C4-2B (cell line): ENCODE data around the gene ERC2.

Source experiments
- H3K27ac ChIP-seq: fragments of 450-650 bp; 2 replicates; pipeline ENCODE4 v1.5.1; 2017
- ZFX ChIP-seq: fragments of 450-650 bp; IDR thresholded peaks from 2 replicates; pipeline ENCODE4 v1.6.1; 2017
- TF ChIP-seq, protein P1 (sequence below): fragments of 450-650 bp; conservative IDR thresholded peaks from 2 replicates; pipeline ENCODE4 v1.5.1; 2017; ENCODE audit warnings: mild to moderate bottlenecking

Gene ERC2

DNA sequence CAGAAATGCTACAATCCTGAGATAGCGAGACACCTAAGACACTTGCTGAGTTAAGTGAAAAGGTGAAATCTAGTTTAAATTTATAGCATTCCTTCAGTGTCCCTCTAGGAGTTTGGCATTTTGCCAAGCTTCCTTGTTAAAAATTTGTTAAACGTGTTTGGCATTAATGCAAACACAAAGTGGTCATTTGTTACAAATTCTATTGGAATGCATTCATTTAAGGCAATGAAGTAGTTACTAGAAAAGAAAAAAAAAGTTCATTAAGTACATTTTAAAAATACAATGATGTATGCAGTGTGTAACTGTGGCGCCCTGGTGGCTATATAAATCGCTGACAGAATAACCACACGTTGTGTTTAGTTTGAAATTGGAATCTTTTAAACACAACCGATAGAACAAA, 949.8 kb downstream of the ERC2 start:
- TF ChIP-seq ZFX: no peak
- TF ChIP-seq, protein P1, sequence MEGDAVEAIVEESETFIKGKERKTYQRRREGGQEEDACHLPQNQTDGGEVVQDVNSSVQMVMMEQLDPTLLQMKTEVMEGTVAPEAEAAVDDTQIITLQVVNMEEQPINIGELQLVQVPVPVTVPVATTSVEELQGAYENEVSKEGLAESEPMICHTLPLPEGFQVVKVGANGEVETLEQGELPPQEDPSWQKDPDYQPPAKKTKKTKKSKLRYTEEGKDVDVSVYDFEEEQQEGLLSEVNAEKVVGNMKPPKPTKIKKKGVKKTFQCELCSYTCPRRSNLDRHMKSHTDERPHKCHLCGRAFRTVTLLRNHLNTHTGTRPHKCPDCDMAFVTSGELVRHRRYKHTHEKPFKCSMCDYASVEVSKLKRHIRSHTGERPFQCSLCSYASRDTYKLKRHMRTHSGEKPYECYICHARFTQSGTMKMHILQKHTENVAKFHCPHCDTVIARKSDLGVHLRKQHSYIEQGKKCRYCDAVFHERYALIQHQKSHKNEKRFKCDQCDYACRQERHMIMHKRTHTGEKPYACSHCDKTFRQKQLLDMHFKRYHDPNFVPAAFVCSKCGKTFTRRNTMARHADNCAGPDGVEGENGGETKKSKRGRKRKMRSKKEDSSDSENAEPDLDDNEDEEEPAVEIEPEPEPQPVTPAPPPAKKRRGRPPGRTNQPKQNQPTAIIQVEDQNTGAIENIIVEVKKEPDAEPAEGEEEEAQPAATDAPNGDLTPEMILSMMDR: no peak; the same call in 1 of the 2 replicates
- no peak overlapping the region for H3K27ac ChIP-seq

DNA sequence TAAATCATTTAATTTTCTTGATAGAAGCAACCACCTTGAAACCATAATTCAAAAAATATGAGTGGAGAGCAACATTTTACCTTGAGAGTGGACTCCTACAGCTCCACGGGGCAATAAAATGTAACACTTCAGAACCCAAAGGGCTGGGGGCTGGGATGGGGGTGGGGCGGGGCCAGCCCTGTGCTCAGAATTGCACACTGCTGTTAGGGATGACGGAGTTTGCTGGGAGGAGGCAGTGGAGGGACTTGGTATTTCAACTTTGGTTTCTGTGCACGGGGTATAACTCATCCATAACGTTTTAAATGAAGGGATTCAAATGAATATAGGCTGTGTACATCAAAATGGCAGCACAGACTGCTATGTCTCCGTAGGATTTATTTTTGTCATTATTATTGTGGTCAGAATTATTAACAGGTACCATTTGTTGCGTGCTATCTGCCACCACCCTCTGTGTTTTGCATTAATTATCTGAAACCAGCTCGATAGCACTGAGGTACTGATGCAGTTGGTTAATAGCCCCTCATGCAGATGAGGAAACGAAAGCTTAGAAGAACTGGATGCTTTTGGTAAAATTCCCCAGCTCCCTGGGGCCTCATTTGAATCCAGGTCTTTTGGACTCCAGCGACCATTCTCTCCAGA, 951.8 kb downstream of the ERC2 start:
- H3K27ac ChIP-seq: no peak overlapping the region
- no peak for TF ChIP-seq ZFX
- TF ChIP-seq, protein P1: no peak

DNA sequence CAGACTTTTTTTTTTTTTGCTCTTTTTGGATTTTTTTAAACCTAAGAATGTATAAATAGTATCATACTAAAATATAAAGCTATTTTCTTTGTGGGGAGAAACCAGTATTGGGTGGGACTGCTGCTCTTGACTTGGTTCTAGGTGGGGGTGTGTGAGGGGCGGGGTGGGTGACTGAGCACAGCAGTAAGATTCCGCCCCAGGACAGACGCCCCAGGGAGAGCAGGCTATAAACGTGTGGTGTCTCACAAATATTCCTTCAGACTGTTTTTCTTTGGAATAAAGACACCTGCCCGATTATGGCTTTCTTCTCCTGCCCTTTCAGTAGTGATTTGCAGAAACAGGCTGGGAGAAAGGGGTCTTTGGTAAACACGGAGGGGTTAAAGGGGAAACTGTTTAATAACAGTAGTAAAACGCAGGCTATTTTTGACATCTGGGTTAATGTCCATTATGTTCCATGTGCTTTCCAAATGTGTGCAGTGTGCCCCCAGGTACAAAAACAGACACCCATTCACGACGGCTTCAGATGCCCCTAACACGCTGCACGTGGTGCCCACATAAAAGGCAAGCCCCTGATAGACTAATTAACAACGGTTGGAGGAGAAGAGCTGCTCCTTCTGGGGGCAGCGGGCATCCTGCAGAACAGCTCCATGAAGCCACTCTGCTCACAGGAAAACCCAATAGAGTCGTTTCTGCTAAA, 952.6 kb downstream of the ERC2 start:
- TF ChIP-seq, protein P1: no peak
- no peak for TF ChIP-seq ZFX
- H3K27ac ChIP-seq: no peak overlapping the region

DNA sequence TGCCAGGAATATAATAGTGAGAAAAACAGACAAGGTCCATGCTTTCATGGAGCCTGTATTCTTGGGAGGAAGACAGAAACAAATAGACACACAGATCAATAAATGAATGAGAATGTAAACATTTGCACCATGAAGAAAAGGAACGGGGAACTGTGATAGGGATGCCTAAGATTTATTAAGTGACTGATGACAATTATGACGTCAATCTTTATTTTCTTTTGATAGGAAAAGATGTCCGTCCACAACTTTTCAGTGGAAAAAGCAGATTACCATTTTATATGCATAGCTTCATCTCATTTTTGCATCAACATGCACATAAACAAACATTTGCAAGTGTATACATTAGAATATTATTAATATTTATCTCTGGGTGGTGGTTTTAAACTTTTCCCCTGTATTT, 953.3 kb downstream of the ERC2 start:
- H3K27ac ChIP-seq: no peak overlapping the region
- TF ChIP-seq ZFX: no peak
- TF ChIP-seq, protein P1: no peak

DNA sequence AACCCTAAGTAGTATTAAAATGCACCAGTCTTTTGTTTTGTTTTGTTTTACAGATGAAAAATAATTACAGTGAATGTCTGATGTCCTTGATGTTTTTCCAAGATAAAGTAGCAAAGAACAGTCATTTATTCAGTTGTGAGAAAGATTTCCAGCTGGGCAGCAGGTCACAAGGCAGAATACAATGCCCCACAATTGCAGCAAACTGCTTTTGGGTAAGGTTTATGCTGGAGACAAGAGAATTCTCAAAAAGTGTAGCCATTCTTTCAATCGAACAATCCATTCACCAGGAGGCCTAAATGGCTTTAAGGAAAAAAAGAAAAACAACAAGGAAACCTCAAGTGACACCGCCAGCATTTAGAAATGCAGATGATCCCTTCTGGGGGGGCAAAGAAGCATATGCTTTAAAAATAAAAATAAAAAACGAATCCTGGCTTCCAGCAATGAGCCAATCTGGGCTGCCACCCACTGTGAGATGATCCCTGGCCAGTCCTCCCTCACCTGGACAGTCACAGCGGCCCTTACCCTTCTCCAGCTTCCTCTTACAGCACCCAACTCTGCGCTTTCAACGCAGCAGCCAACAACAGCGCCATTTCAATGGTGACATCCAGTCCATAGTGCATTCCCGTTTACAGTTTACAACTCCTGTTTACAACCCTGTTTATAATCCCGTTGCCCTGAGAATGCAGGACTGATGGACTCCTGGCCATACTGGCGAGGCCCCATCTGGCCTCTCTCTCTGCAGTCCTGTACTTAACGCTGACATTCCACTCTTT, 955.5 kb downstream of the ERC2 start:
- no peak overlapping the region for H3K27ac ChIP-seq
- TF ChIP-seq ZFX: no peak
- TF ChIP-seq, protein P1: no peak

DNA sequence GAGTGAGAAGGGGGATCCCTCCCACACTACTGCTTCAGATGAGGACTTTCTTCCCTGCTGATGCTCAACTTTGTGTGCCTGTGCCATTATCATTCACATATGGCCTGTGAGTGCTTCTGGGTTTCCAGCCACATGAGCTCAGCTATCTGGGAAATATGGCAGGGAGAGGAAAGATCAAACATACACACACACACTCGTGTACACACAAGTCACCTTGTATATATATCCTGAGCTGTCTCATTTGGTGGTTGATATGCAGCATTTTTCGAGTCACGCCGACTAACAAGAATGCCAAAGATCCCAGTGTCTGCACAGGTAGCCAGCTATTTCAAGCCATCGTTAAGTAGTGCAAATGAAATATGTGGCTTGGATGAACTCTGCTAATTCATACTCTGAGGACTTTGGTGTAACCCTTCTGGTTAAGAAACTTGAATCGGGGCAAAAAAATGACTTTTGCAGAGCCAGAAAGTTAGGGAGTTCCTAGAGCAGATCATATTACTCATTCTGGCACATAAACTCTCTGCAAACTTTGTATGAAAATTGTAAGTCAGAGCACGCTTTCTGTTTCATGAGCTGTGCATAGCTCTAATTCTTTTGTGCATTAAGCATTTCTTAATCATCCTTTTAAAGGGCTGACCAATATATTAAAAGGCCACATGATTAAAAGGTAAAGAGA, 956.2 kb downstream of the ERC2 start:
- no peak for TF ChIP-seq ZFX
- TF ChIP-seq, protein P1: no peak
- H3K27ac ChIP-seq: no peak overlapping the region

DNA sequence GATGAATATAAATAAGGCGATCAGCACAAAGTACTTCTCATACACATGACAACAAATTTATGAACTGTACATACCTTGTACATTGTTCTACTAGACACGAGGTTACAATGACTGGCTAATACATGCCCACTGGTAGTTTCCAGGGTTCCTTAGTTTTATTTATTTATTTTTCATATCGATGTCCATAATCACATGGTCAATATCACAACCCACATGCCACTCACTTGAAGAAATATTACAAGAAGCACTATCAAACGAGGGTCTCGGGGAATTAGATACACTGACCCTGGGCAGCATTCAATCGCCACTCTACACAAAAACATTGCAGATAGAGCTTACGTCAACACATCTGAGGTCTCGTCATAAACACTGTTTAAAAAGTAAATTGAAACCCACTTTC, 959.9 kb downstream of the ERC2 start:
- no peak overlapping the region for H3K27ac ChIP-seq
- TF ChIP-seq, protein P1: no peak
- no peak for TF ChIP-seq ZFX
